Caki2 (cell line): ENCODE results near the gene ALKBH4. TPM values are rescaled to one million over a fixed set of nuclear protein-coding genes. Genes with fewer than 3 reads are reported as not detected.

Experiments
- DNase-seq: peaks from one replicate; pipeline ENCODE4 v3.0.0-alpha.2; 2015; ENCODE audit warnings: low read depth
- in situ Hi-C: cut with HindIII; loops from 2 replicates; pipeline ENCODE4 v1.10.0; 2016; ENCODE audit warnings: low sequenced_read_pairs, low pct_unique_long_range_greater_than_20kb, mixed read lengths
- total RNA-seq: library from RNA; depleted of rRNA; stranded (reverse); fragments of >200 nt; shearing (Covaris generic); gene quantifications from 2 replicates; pipeline ENCODE4 v1.2.3, GENCODE V29; 2014; ENCODE audit warnings: low replicate concordance

The ALKBH4 gene
- total RNA-seq, 1 experiment from 2014 or later = 15.6 TPM

- in situ Hi-C loops = no loop called here
- DNase-seq = no peak
Measured at GRCh38 chr7:102434039-102434486, 30.6 kb downstream of the ALKBH4 start.

GRCh38 chr7:102433219-102434038, 31.2 kb downstream of the ALKBH4 start, which contains the start of gene ORAI2:
TSS of gene ORAI2 (plus strand) at chr7:102433575. CDS start at chr7:102438957, 5,382 bp downstream.
- in situ Hi-C loops = no loop called here

GRCh38 chr7:102432442-102433218, 32.0 kb downstream of the ALKBH4 start:
- in situ Hi-C loops = no loop called here
- peak; percentile 49 for DNase-seq

More at GRCh38 chr7:102433219-102434038, 31.2 kb downstream of the ALKBH4 start, which contains the start of gene ORAI2:
- peak; percentile 51 for DNase-seq

DNA sequence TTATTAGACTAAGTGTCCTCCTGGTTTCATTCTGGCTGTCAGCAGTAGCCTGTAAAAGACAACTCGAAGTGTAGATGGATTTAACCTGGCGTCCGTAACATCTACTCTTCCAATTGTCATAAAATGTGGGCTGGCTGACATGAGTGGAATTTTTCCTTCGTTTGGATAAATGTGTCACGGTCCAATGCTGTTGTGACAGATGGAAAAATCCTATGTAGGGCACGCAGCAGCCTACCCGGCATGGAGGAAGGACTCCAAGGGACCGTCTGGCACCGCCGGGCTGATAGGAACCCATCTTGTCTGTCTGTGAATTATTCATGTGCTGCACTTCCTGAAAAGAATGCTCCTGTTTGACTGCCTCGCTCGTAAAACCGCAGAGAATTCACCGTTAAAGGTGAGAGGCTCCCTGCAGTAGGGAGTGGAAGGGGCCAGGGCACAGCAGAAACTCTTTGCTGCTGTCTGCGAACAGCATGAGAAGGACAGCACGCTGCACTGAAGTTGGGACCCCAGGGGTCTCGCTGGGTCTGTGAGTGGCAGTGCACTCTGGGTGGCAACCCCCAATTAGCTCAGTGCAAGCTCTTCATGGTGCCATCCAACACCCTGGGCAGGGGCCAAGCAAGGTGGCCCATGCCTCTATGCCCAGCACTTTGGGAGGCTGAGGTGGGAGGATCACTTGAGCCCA, 32.9 kb downstream of the ALKBH4 start:
- peak; percentile 86 for DNase-seq

GRCh38 chr7:102429141-102429899, 35.3 kb downstream of the ALKBH4 start:
- in situ Hi-C loops = no loop called here
- DNase-seq = no peak

More for the DNA sequence above, 32.9 kb downstream of the ALKBH4 start:
- in situ Hi-C loops = no loop called here

- in situ Hi-C loops = no loop called here
Measured at GRCh38 chr7:102427019-102427405, 37.7 kb downstream of the ALKBH4 start.

DNA sequence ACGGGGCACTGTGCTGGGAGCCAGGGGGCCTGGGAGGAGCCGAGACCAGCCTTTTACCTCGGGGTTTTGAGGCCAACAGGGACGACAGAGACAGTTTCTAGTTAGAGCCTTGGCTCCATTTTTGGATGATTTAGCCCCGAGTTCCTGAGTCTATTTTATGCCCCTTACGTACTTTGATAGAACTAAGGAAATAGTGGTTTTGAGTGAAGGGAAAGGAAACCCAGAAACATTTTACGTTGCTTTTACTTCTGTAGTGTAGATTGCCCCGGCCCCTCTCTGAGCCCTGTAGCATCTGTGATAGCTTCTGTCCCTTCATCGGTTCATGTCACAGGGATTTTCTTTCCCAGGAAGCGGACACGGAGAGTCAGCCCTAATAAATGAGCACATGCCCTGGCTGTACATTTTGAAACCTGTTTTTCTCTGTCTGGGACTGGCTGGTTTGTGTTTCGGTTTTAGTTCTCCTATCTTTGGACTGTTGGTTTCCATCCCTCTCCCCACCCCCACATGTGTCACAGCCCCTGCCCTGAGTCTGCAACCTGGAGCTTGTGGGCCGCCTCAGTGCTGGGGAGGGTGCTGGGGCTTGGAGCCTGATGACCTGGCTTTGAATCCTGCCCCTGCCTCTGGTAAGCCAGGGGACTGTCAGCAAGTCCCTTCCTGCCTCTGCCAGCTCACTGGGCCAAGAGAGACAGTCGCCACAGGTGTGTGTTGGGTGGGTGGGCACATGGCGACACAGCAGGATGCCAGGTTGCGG, 38.2 kb downstream of the ALKBH4 start:
- DNase-seq = no peak
- in situ Hi-C loops = no loop called here

More at GRCh38 chr7:102427019-102427405, 37.7 kb downstream of the ALKBH4 start:
- no peak for DNase-seq

DNA sequence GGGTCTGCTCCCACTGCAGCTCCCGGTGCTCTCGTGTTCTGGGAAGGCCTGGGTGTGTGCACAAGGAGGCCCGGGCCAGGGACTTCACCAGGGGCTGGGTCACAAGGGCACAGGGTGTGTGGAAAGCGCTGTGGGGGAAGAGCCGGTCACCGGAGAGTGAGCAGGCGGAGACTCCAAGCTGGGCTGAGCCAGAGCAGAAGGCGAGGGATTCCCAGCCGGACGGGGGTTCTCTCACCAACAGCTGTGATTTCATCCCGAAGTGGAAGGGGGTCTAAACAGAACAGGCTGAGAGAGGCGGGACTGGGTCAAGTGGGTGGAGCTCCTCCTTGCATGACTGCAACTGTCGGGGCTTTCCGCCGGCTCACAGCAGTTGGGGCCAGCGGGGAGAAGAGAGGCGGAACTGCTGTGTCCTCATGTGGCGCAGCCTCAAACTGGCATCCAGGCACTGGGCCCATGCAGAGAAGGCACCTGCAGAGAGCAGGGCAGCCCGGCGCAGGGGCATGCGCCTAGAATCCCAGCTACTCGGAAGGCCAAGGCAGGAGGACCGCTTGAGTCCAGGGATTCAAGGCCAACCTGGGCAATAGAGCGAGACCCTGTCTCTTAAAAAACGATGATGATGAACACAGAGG, 38.9 kb downstream of the ALKBH4 start:
- in situ Hi-C loops = no loop called here
- peak; percentile 75 for DNase-seq

- in situ Hi-C loops = no loop called here
Measured at GRCh38 chr7:102424787-102425218, 39.9 kb downstream of the ALKBH4 start.

GRCh38 chr7:102424129-102424551, 40.5 kb downstream of the ALKBH4 start:
- DNase-seq = no peak
- in situ Hi-C loops = no loop called here

More at GRCh38 chr7:102424787-102425218, 39.9 kb downstream of the ALKBH4 start:
- DNase-seq = no peak

DNA sequence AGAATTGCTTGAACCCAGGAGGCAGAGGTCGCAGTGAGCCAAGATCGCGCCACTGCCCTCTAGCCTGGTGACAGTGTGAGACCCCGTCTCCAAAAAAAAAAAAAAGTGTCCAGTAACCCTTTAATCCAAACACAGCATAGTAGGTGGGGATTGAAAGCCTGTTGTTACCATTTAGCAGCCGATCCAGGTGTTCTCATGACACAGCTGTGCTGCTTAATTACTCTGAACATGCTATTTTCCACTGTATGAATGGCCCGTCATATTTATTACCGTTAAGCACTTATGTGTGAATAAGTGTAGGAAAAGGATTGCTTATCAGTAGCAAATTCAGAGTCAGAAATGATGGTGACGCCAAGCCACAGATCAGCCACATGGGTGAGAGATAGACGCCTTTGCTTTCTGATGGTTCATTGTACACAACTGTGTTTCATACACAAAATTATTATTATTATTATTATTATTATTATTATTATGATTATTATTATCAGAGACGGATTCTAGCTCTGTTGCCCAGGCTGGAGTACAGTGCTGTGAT, 42.9 kb downstream of the ALKBH4 start:
- DNase-seq = no peak
- in situ Hi-C loops = no loop called here

DNA sequence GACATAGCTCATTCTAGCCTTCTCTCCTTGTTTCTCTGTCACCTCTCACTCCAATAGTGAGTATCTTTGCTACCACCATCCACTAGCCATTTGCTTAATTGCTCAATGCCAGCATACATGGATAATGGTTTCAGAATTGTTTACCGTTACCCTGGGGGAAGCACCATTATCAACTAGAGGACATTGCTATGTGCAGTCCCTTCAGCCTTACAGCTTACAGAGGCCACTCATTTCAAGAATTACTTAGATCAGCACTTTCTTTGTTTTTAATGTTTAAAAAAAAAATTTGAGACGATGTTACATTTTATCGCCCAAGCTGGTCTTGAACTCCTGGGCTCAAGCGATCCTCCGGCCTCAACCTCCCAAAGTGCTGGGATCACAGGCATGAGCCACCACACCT, 46.1 kb downstream of the ALKBH4 start:
- in situ Hi-C loops = no loop called here
- DNase-seq = no peak

DNA sequence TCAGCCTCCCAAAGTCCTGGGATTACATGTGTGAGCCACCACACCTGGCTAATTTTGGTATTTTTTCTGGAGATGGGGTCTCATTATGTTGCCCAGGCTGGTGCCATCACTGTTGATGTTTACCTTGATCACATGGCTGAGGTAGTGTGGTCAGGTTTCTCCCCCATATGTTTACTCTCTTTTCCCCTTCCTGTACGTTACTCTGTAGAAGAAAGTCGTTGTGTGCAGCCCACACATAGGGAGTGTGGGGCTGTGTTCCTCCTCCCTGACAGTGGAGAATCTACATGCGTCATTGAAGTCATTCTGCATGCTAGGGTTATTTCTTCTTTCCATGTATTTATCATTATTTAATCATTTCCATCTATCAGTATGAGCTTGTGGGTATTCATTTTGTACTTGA, 47.6 kb downstream of the ALKBH4 start:
- in situ Hi-C loops = no loop called here
- no peak for DNase-seq

GRCh38 chr7:102416406-102416805, 48.3 kb downstream of the ALKBH4 start:
- no peak for DNase-seq
- in situ Hi-C loops = no loop called here

- no peak for DNase-seq
- in situ Hi-C loops = no loop called here
Measured at GRCh38 chr7:102415685-102416225, 48.9 kb downstream of the ALKBH4 start.

DNA sequence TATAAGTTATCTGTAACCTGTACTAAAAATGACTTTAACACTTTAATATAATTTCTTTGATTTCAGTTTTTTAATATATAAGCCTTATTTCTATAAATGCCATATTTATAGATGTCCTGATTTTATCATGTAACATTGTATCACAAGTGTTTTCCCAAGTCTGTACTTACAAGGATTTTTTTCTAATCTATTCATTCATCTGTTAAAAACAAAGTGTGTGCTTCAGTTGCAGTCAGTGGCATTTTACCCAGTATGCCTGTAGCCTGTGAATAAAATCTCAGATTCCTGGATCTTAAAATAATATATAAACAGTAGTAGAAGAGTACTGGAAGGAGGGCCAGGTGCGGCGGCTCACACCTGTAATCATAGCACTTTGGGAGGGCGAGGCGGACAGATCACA, 51.1 kb downstream of the ALKBH4 start:
- no peak for DNase-seq
- in situ Hi-C loops = no loop called here
